Head of caudate nucleus (tissue), 42 donors: ENCODE measurements around the gene BRAT1.
A peak's percentile ranks its signal among the peaks of the same experiment; 100 is the strongest.

Experiments used
- DNase-seq, 42 donors: peaks; one replicate each; pipeline versions ENCODE4 v3.0.0 to v3.0.0-alpha.2; 2020 to 2021; ENCODE audit warnings: mixed read lengths in 7 of 42
- intact Hi-C: fragments of 100-400 bp; cut with DNase I; formaldehyde crosslinking; loops from one replicate; pipeline ENCODE4 v1.15.0; 2022

Gene BRAT1

DNA sequence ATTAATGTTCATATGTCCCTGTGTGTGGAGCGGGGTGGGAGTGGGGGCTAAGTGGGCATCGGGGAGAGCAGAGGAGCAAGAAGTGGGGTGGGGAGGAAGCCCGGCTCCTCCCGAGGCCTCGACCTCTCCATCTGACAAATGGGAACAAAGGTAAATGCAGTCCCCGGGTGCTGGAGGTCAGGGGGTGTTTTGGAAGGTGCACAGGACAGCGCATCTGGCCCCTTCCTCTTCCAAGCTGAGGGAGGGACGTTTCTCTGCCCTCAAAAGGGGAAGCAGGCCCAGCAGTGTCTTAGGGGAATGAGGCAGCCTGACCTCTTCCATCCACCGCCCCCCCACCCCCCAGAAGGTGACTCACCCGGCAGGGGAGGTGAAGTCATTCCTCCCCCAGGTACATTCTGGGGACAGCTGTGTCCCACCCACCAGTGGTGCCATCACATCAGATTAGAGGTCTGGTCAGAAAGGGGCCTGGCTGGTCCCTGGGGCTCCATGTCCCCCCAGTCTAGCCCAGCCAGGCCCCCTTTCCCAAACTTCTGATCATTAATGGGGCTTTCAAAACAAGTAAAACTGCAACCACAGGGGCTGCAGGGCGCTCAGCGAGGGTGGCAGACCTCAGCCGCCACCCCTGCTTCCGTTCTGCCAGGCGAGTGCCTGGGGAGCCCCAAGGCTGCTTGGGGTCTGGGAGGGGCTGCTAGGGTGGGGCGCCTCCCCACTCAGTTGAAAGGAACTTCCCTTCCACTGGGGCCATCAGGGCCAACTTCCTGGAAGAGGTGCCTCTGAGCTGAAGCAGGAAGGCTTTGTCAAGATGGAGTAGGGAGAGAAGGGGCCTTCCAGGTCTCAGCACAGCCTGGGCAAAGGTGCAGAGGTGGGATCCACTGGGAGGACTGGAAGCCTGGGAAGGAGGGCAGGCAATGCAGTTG lies 25.0 kb downstream of the BRAT1 start:
- intact Hi-C loops: no loop called here
- peak in 3 of 42 donors; percentile 22 to 48 (median 24) for DNase-seq

DNA sequence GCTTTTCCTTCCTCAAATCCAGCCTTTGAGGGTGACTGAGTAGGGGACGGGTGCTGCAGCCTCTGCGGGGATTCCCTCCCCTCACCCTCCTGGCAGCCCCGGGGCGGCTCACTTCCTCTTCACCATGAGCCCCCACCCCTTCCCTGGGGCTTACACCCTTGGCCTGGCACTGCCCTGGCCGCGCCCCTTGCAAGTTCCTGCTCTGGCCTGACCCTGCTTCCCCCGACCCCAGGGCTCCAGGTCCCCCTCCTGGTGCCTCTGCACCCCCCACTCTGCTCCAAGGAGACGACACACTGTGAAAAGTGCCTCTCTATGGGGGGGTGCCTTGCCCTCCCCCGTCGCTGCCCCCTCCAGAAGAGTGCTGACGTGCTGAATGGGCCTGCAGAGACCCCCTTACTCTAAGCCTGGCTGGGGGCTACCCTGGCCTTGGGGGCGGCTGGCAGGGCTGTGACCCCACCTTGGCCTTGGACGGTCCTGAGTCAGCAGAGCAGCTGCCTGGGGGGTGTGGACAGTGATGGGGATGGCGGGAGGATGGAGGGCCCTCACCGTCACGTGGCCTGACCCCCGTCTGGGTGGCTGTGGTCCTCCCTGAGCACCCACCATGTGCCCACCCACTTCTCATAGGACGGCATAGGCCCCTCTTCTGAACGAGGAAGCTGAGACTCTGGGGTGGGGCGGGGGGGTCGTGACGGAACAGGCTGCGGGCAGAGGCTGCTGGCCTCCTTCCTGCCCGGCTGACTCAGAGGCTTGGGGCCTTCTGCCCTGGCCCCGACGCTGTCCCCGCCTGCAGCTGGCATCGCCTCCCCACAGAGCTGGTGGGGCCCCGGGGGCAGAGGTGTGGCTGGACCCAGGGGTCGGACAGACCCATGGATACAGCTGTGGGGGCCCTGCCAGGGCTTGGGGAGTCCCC lies 25.9 kb downstream of the BRAT1 start:
- intact Hi-C loops: no loop called here
- peak in 26 of 42 donors; percentile 41 to 74 (median 63) for DNase-seq

- no peak for DNase-seq
- intact Hi-C loops: no loop called here
These were observed 26.7 kb downstream of the BRAT1 start for GRCh38 chr7:2528481-2529095.

- peak in 3 of 42 donors; percentile 45 to 71 (median 52) for DNase-seq
- intact Hi-C loops: no loop called here
These were observed 27.5 kb downstream of the BRAT1 start for GRCh38 chr7:2527505-2528467.

GRCh38 chr7:2526659-2527504 lies 28.4 kb downstream of the BRAT1 start:
- DNase-seq: no peak
- intact Hi-C loops: no loop called here

GRCh38 chr7:2525658-2526630 lies 29.4 kb downstream of the BRAT1 start:
- intact Hi-C loops: no loop called here

GRCh38 chr7:2524808-2525657 lies 30.3 kb downstream of the BRAT1 start:
- no peak for DNase-seq
- intact Hi-C loops: loop anchor here (5.0 kb wide), 1 partner anchor 32 kb away; the partner anchor contains the start of genes BRAT1 and IQCE

More at GRCh38 chr7:2525658-2526630, 29.4 kb downstream of the BRAT1 start:
- DNase-seq: no peak

DNA sequence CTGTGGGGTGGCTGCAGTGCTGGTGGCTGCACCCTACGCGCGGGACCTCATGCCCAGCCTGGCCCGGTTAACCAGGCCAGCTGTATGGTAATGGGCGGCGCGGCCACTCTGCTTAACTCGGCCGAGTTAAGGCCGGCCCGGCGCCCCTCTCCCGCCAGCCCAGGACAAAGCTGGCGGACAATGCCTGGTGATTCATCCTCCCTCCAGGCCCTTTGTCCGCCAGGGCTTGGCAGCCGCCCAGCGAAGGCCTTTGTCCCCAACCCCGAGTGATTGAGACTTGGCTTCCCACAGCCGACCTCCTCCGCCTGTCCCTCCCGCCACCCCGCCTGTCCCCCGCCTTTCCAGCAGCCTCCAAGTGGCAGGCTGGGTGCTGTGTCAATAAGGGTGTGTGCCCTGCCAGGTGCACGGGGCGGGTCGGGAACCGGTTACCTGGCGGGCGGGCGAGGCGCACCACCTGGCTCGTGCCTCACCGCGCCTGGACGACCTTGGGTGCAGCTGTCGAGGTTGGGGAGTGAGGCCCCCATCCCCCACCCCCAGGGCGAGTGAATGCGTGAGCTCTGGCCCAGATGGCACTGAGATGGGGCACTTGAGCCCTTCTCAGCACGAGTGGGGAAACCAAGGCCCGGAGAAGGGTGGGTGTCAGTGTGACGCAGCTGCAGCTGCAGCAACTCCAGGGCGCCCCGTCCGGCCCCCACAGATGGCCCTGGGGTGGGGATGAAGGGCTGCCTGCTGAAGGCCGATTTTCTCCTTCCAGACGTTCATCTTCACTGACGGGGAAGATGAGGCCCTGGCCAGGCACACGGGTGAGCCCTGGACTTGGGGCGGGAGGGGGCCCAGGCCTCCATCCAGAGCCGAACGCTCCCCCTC lies 31.1 kb downstream of the BRAT1 start:
- intact Hi-C loops: loop anchor here (5.0 kb wide), 1 partner anchor 33 kb away; the partner anchor contains the start of genes BRAT1 and IQCE
- peak; percentile 84 to 98 (median 92) for DNase-seq

- peak in 1 of 42 donors; percentile 59 for DNase-seq
- intact Hi-C loops: loop anchor here (5.0 kb wide), 1 partner anchor 34 kb away; the partner anchor contains the start of genes BRAT1 and IQCE
These were observed 31.8 kb downstream of the BRAT1 start for GRCh38 chr7:2523461-2523936.

DNA sequence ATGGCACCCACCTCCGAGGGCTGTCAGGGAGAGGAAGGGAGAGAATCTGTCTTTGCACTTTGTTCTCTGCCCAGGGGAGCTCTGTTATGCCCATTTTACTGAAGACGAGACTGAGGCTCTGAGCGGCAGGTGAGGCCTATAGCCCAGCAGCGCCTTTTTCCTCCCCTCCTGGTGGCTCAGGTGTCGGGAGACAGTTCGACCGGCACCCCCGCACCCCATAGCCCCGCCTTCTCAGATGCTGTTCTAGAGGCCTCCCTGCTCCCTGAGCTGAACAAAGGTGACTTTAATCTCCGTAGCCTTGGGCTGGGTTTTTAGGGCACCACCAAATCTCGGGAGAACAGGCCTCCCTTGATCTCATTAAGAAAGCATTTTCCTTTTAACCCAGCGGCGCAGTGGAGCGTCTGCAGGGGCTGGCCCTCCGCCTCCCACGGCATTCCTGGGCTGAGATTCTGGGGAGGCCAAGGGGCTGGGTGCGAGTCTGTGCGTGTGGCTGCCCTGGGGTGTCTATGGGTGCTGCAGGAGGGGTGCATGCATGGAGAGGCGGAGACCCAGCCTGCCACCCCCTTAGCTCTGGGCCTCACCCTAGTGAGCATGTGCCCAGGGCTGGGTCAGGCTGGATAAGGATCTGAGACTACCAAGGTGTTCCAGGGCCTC lies 32.4 kb downstream of the BRAT1 start:
- intact Hi-C loops: loop anchor here (5.0 kb wide), 1 partner anchor 34 kb away; the partner anchor contains the start of genes BRAT1 and IQCE
- peak in 1 of 42 donors; percentile 51 for DNase-seq

- DNase-seq: peak in 8 of 42 donors; percentile 31 to 71 (median 44)
- intact Hi-C loops: loop anchor here (5.0 kb wide), 1 partner anchor 35 kb away; the partner anchor contains the start of genes BRAT1 and IQCE
These were observed 33.3 kb downstream of the BRAT1 start for GRCh38 chr7:2521952-2522591.

DNA sequence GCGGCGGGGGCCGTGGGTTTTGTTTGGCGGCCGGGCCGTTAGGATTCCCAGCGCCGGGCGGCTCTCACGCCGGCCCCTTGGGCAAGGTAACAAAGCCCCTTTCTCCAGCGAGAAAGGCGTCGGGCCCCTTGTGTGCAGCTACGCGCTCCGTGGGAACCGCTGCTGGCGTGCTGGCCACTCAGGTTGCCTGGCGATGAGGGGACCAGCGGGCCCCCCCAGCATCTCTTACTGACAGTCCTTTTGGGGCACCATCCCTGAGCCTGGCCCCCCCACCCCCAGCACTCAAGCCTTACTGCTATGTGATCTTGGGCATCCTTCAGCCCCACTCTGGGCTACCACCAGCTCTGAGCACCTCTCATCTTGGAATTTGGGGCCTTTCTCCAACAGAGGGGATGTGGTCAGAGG lies 34.0 kb downstream of the BRAT1 start:
- DNase-seq: peak in 3 of 42 donors; percentile 26 to 63 (median 62)
- intact Hi-C loops: loop anchor here (5.0 kb wide), 1 partner anchor 36 kb away; the partner anchor contains the start of genes BRAT1 and IQCE
